Measurements from ENCODE around the gene MMS19.

Gene MMS19

GRCh38 chr10:97425964-97426775, 72.1 kb downstream of the MMS19 start, which contains the start of gene PGAM1:
Gene PGAM1 (plus strand): TSS chr10:97426191. CDS start chr10:97426308, 117 bp downstream.
- peak; percentile 97 for DNase-seq

- DNase-seq: peak; percentile 48
These were observed 74.5 kb downstream of the MMS19 start for GRCh38 chr10:97423757-97424098.

- no peak for DNase-seq
These were observed 81.7 kb downstream of the MMS19 start for GRCh38 chr10:97416565-97416964.

- no peak for DNase-seq
These were observed 85.3 kb downstream of the MMS19 start for GRCh38 chr10:97412891-97413304.

- DNase-seq: peak; percentile 54
These were observed 86.8 kb downstream of the MMS19 start for GRCh38 chr10:97411406-97411805.

GRCh38 chr10:97408496-97408992, 89.7 kb downstream of the MMS19 start:
- no peak for DNase-seq
